Prostate gland (tissue), 2 donors: ENCODE measurements around the gene RNF10. TPM values are rescaled to one million over a fixed set of nuclear protein-coding genes. Genes with fewer than 3 reads are reported as not detected.
"Not testable (repeated sequence)": the region's sequence is repeated elsewhere in the genome, so short reads cannot be mapped to it uniquely, and the experiment has no call there.

Experiments
- DNase-seq: peaks from one replicate; pipeline ENCODE4 v3.0.0-alpha.2; 2019; ENCODE audit warnings: low spot score
- H3K27ac ChIP-seq, 2 donors: fragments of 200-600 bp; sonication (generic); 2 replicates each; pipeline ENCODE4 v1.5.1; 2017 to 2019
- H3K27me3 ChIP-seq: fragments of 200-600 bp; sonication (generic); replicated peaks from 2 replicates; pipeline ENCODE4 v1.5.1; 2019; ENCODE audit not compliant: insufficient read depth
- H3K36me3 ChIP-seq, 2 donors: fragments of 200-600 bp; sonication (generic); 1 replicate in 1 of 2; 2 replicates in 1 of 2; pipeline versions ENCODE4 v1.5.1 to v1.8.1; 2017 to 2019
- H3K4me1 ChIP-seq: fragments of 200-600 bp; sonication (generic); replicated peaks from 2 replicates; pipeline ENCODE4 v1.5.1; 2019
- H3K4me3 ChIP-seq, 2 donors: fragments of 200-600 bp; sonication (generic); 2 replicates each; pipeline ENCODE4 v1.5.1; 2017 to 2019
- H3K9me3 ChIP-seq: fragments of 200-600 bp; sonication (generic); 2 replicates; pipeline ENCODE4 v1.5.1; 2017
- CTCF ChIP-seq, 4 experiments: fragments of 200-600 bp in 2 of 4; fragments of 450-650 bp in 2 of 4; sonication (generic) in 2 of 4; IDR thresholded peaks; 1 replicate in 3 of 4; 2 replicates in 1 of 4; pipeline ENCODE4 v1.5.1; 2016 to 2019; ENCODE audit warnings: antibody characterized with exemption in 4 of 4, mild to moderate bottlenecking in 2 of 4, moderate library complexity in 2 of 4
- POLR2A ChIP-seq: fragments of 450-650 bp; IDR thresholded peaks from one replicate; pipeline ENCODE4 v1.6.1; 2016; ENCODE audit warnings: antibody characterized with exemption, mild to moderate bottlenecking
- POLR2AphosphoS5 ChIP-seq: sonication (generic); formaldehyde crosslinking; IDR thresholded peaks from one replicate; pipeline ENCODE4 v1.6.1; 2017; ENCODE audit warnings: antibody characterized with exemption
- WGBS: methylation state at CpG from one replicate; pipeline ENCODE4 v1.1.5; 2018; 5-methylcytosine and 5-hydroxymethylcytosine counted together
- intact Hi-C: fragments of 100-400 bp; cut with DNase I; formaldehyde crosslinking; loops from one replicate; pipeline ENCODE4 v1.14.2; 2022
- total RNA-seq, 2 donors: library from RNA; depleted of rRNA; stranded (reverse); fragments of >200 nt; gene quantifications; one replicate each; pipeline ENCODE4 v1.1.0, GENCODE V29; 2016

The RNF10 gene
- total RNA-seq, 2 donors from 2014 or later, result 95.3 to 251 TPM

- intact Hi-C loops, result no loop called here
- Histone ChIP-seq H3K27me3 (peaks cover 2% of the 10 kb centered on the region), H3K4me3 (no peak overlapping the region), H3K4me1 (no peaks in the 10 kb centered on the region), H3K36me3 (no peaks in the 10 kb centered on the region), H3K9me3 (no peaks in the 10 kb centered on the region), H3K27ac (no peak overlapping the region)
- TF ChIP-seq CTCF (IDR thresholded peaks at IDR 0.05) (no peak), POLR2A (no peak), POLR2AphosphoS5 (no peak)
- no peak for DNase-seq
- WGBS, result 93% methylated on average over 3 of the region's 3 CpGs
Observed at GRCh38 chr12:120596901-120597300, 62.7 kb downstream of the RNF10 start.

GRCh38 chr12:120597861-120598260 is 63.7 kb downstream of the RNF10 start:
- TF ChIP-seq POLR2A (no peak), POLR2AphosphoS5 (no peak), CTCF (IDR thresholded peaks at IDR 0.05) (no peak)
- no peak for DNase-seq
- Histone ChIP-seq H3K27ac (no peak overlapping the region), H3K36me3 (no peaks in the 10 kb centered on the region), H3K4me3 (no peak overlapping the region), H3K9me3 (no peaks in the 10 kb centered on the region), H3K4me1 (no peaks in the 10 kb centered on the region), H3K27me3 (peaks cover 2% of the 10 kb centered on the region)
- WGBS, result 62% methylated on average over 3 of the region's 3 CpGs
- intact Hi-C loops, result no loop called here

GRCh38 chr12:120598674-120599463 is 64.7 kb downstream of the RNF10 start:
- no peak for DNase-seq
- H3K4me3 ChIP-seq, result no peak overlapping the region
- no peak overlapping the region for H3K27ac ChIP-seq
- TF ChIP-seq CTCF (IDR thresholded peaks at IDR 0.05) (no peak), POLR2AphosphoS5 (no peak), POLR2A (no peak)
- intact Hi-C loops, result no loop called here
- 50% methylated on average over 13 of the region's 13 CpGs for WGBS
- H3K36me3 ChIP-seq, result no peaks in the 10 kb centered on the region
- peaks cover 2% of the 10 kb centered on the region for H3K27me3 ChIP-seq
- no peaks in the 10 kb centered on the region for H3K9me3 ChIP-seq
- H3K4me1 ChIP-seq, result no peaks in the 10 kb centered on the region

GRCh38 chr12:120599672-120600552 is 65.8 kb downstream of the RNF10 start:
- H3K27ac ChIP-seq, result no peak overlapping the region
- intact Hi-C loops, result no loop called here
- no peaks in the 10 kb centered on the region for H3K36me3 ChIP-seq
- no peak for DNase-seq
- H3K4me3 ChIP-seq, result no peak overlapping the region
- no peaks in the 10 kb centered on the region for H3K9me3 ChIP-seq
- no peaks in the 10 kb centered on the region for H3K4me1 ChIP-seq
- WGBS, result 80% methylated on average over 23 of the region's 23 CpGs
- TF ChIP-seq POLR2AphosphoS5 (no peak), CTCF (IDR thresholded peaks at IDR 0.05) (no peak), POLR2A (no peak)
- peaks cover 2% of the 10 kb centered on the region for H3K27me3 ChIP-seq

- WGBS, result 75% methylated on average over 5 of the region's 5 CpGs
- DNase-seq, H3K9me3 ChIP-seq, H3K36me3 ChIP-seq, H3K27ac ChIP-seq, H3K27me3 ChIP-seq, H3K4me1 ChIP-seq, H3K4me3 ChIP-seq, intact Hi-C loops: not testable (repeated sequence)
Observed at GRCh38 chr12:120602416-120602815, 68.3 kb downstream of the RNF10 start.
